ENCODE measurements around the gene VNN1. TPM values are rescaled to one million over a fixed set of nuclear protein-coding genes. Genes with fewer than 3 reads are reported as not detected.

Gene VNN1
- total and polyA plus RNA-seq, 4 experiments from 2014 or later, result 0.11 TPM; not detected in 3

GRCh38 chr6:132725947-132726607, 12.2 kb upstream of the VNN1 start:
- DNase-seq, result no peak
- Mint-ChIP-seq H3K36me3 (no peaks in the 10 kb centered on the region), H3K4me3 (peak overlapping the region in 1 of 8 donors; percentile 9), H3K9me3 (no peaks in the 10 kb centered on the region), H3K27ac (no peak overlapping the region), H3K4me1 (peaks cover 4 to 12% (median 7%) of the 10 kb centered on the region in 4 donors), H3K27me3 (peaks cover 0 to 1% of the 10 kb centered on the region in 2 donors)
- Histone ChIP-seq H3K27ac (ENCODE audit: low read depth, low read length) (no peak overlapping the region), H3K36me3 (ENCODE audit: insufficient read depth, low read length) (no peaks in the 10 kb centered on the region), H3K27me3 (ENCODE audit: insufficient read depth, low read length) (no peaks in the 10 kb centered on the region), H3K9me3 (ENCODE audit: control insufficient read depth in 1 of 2, low read length in 2 of 2) (no peaks in the 10 kb centered on the region), H3K4me1 (ENCODE audit: insufficient read depth, low read length) (no peaks in the 10 kb centered on the region), H3K4me3 (ENCODE audit: low read length in 2 of 2) (no peak overlapping the region)
- POLR2A ChIA-PET (ENCODE audit: partially characterized antibody), result no interaction called here
- intact Hi-C loops (cut with micrococcal nuclease), result no loop called here
- CTCF ChIA-PET (ENCODE audit: partially characterized antibody), result no interaction called here

- Mint-ChIP-seq H3K27me3 (peaks cover 0 to 1% of the 10 kb centered on the region in 2 donors), H3K4me1 (peaks cover 4 to 12% (median 7%) of the 10 kb centered on the region in 4 donors), H3K4me3 (no peak overlapping the region), H3K27ac (no peak overlapping the region), H3K36me3 (no peaks in the 10 kb centered on the region), H3K9me3 (no peaks in the 10 kb centered on the region)
- Histone ChIP-seq H3K9me3 (ENCODE audit: control insufficient read depth in 1 of 2, low read length in 2 of 2) (no peaks in the 10 kb centered on the region), H3K27me3 (ENCODE audit: insufficient read depth, low read length) (no peaks in the 10 kb centered on the region), H3K4me1 (ENCODE audit: insufficient read depth, low read length) (no peaks in the 10 kb centered on the region), H3K27ac (ENCODE audit: low read depth, low read length) (no peak overlapping the region), H3K4me3 (ENCODE audit: low read length in 2 of 2) (no peak overlapping the region), H3K36me3 (ENCODE audit: insufficient read depth, low read length) (no peaks in the 10 kb centered on the region)
- CTCF ChIA-PET (ENCODE audit: partially characterized antibody), result no interaction called here
- POLR2A ChIA-PET (ENCODE audit: partially characterized antibody), result no interaction called here
- intact Hi-C loops (cut with micrococcal nuclease), result no loop called here
- no peak for DNase-seq
Measured at GRCh38 chr6:132725471-132725870, 11.6 kb upstream of the VNN1 start.

GRCh38 chr6:132719736-132720448, 6.0 kb upstream of the VNN1 start:
- Histone ChIP-seq H3K27ac (ENCODE audit: low read depth, low read length) (no peak overlapping the region), H3K4me3 (ENCODE audit: low read length in 2 of 2) (no peak overlapping the region), H3K4me1 (ENCODE audit: insufficient read depth, low read length) (no peaks in the 10 kb centered on the region), H3K36me3 (ENCODE audit: insufficient read depth, low read length) (no peaks in the 10 kb centered on the region), H3K9me3 (ENCODE audit: control insufficient read depth in 1 of 2, low read length in 2 of 2) (no peaks in the 10 kb centered on the region), H3K27me3 (ENCODE audit: insufficient read depth, low read length) (no peaks in the 10 kb centered on the region)
- H3K9me3 Mint-ChIP-seq, result no peaks in the 10 kb centered on the region
- H3K27ac Mint-ChIP-seq, result no peak overlapping the region
- H3K36me3 Mint-ChIP-seq, result no peaks in the 10 kb centered on the region
- no peaks in the 10 kb centered on the region for H3K4me1 Mint-ChIP-seq
- H3K27me3 Mint-ChIP-seq, result peaks cover 6% of the 10 kb centered on the region in 2 donors
- no peak for DNase-seq
- intact Hi-C loops (cut with micrococcal nuclease), result no loop called here
- ChIA-PET POLR2A (ENCODE audit: partially characterized antibody) (no interaction called here), CTCF (ENCODE audit: partially characterized antibody) (no interaction called here)
- H3K4me3 Mint-ChIP-seq, result no peak overlapping the region

GRCh38 chr6:132715881-132716637, 2.2 kb upstream of the VNN1 start:
- Mint-ChIP-seq H3K36me3 (no peaks in the 10 kb centered on the region), H3K9me3 (no peaks in the 10 kb centered on the region), H3K27me3 (peaks cover 7 to 9% of the 10 kb centered on the region in 2 donors), H3K27ac (no peak overlapping the region), H3K4me3 (no peak overlapping the region), H3K4me1 (no peaks in the 10 kb centered on the region)
- ChIA-PET CTCF (ENCODE audit: partially characterized antibody) (no interaction called here), POLR2A (ENCODE audit: partially characterized antibody) (no interaction called here)
- Histone ChIP-seq H3K4me1 (ENCODE audit: insufficient read depth, low read length) (no peaks in the 10 kb centered on the region), H3K9me3 (ENCODE audit: control insufficient read depth in 1 of 2, low read length in 2 of 2) (no peaks in the 10 kb centered on the region), H3K36me3 (ENCODE audit: insufficient read depth, low read length) (no peaks in the 10 kb centered on the region), H3K27ac (ENCODE audit: low read depth, low read length) (no peak overlapping the region), H3K27me3 (ENCODE audit: insufficient read depth, low read length) (no peaks in the 10 kb centered on the region), H3K4me3 (ENCODE audit: low read length in 2 of 2) (no peak overlapping the region)
- intact Hi-C loops (cut with micrococcal nuclease), result no loop called here
- no peak for DNase-seq

- no peak overlapping the region for H3K27ac ChIP-seq (ENCODE audit: low read depth, low read length)
- no peak overlapping the region for H3K4me3 Mint-ChIP-seq
- no peaks in the 10 kb centered on the region for H3K9me3 Mint-ChIP-seq
- no peaks in the 10 kb centered on the region for H3K9me3 ChIP-seq (ENCODE audit: control insufficient read depth in 1 of 2, low read length in 2 of 2)
- peaks cover 7 to 14% of the 10 kb centered on the region in 2 donors for H3K27me3 Mint-ChIP-seq
- intact Hi-C loops (cut with micrococcal nuclease), result no loop called here
- no peak for DNase-seq
- ChIA-PET POLR2A (ENCODE audit: partially characterized antibody) (no interaction called here), CTCF (ENCODE audit: partially characterized antibody) (no interaction called here)
- no peak overlapping the region for H3K4me3 ChIP-seq (ENCODE audit: low read length in 2 of 2)
- no peaks in the 10 kb centered on the region for H3K27me3 ChIP-seq (ENCODE audit: insufficient read depth, low read length)
- no peak overlapping the region for H3K27ac Mint-ChIP-seq
- no peaks in the 10 kb centered on the region for H3K36me3 ChIP-seq (ENCODE audit: insufficient read depth, low read length)
- no peaks in the 10 kb centered on the region for H3K36me3 Mint-ChIP-seq
- H3K4me1 Mint-ChIP-seq, result no peaks in the 10 kb centered on the region
- H3K4me1 ChIP-seq (ENCODE audit: insufficient read depth, low read length), result no peaks in the 10 kb centered on the region
Measured at GRCh38 chr6:132715204-132715603, 1.3 kb upstream of the VNN1 start.

GRCh38 chr6:132714160-132714559, 305 bp upstream of the VNN1 start:
- ChIA-PET POLR2A (ENCODE audit: partially characterized antibody) (no interaction called here), CTCF (ENCODE audit: partially characterized antibody) (no interaction called here)
- no peak overlapping the region for H3K4me3 Mint-ChIP-seq
- no peaks in the 10 kb centered on the region for H3K9me3 Mint-ChIP-seq
- H3K36me3 ChIP-seq (ENCODE audit: insufficient read depth, low read length), result no peaks in the 10 kb centered on the region
- H3K27ac Mint-ChIP-seq, result no peak overlapping the region
- no peaks in the 10 kb centered on the region for H3K36me3 Mint-ChIP-seq
- H3K27ac ChIP-seq (ENCODE audit: low read depth, low read length), result no peak overlapping the region
- no peak overlapping the region for H3K4me3 ChIP-seq (ENCODE audit: low read length in 2 of 2)
- H3K27me3 ChIP-seq (ENCODE audit: insufficient read depth, low read length), result no peaks in the 10 kb centered on the region
- H3K9me3 ChIP-seq (ENCODE audit: control insufficient read depth in 1 of 2, low read length in 2 of 2), result no peaks in the 10 kb centered on the region
- intact Hi-C loops (cut with micrococcal nuclease), result no loop called here
- H3K4me1 ChIP-seq (ENCODE audit: insufficient read depth, low read length), result no peaks in the 10 kb centered on the region
- peaks cover 6 to 14% of the 10 kb centered on the region in 2 donors for H3K27me3 Mint-ChIP-seq
- DNase-seq, result no peak
- no peaks in the 10 kb centered on the region for H3K4me1 Mint-ChIP-seq

GRCh38 chr6:132712366-132712765, 1.5 kb downstream of the VNN1 start:
- H3K27ac Mint-ChIP-seq, result no peak overlapping the region
- Histone ChIP-seq H3K27me3 (ENCODE audit: insufficient read depth, low read length) (no peaks in the 10 kb centered on the region), H3K4me1 (ENCODE audit: insufficient read depth, low read length) (no peaks in the 10 kb centered on the region), H3K4me3 (ENCODE audit: low read length in 2 of 2) (no peak overlapping the region), H3K9me3 (ENCODE audit: control insufficient read depth in 1 of 2, low read length in 2 of 2) (no peaks in the 10 kb centered on the region), H3K27ac (ENCODE audit: low read depth, low read length) (no peak overlapping the region), H3K36me3 (ENCODE audit: insufficient read depth, low read length) (no peaks in the 10 kb centered on the region)
- peaks cover 9 to 20% of the 10 kb centered on the region in 2 donors for H3K27me3 Mint-ChIP-seq
- no peaks in the 10 kb centered on the region for H3K4me1 Mint-ChIP-seq
- H3K9me3 Mint-ChIP-seq, result no peaks in the 10 kb centered on the region
- H3K4me3 Mint-ChIP-seq, result no peak overlapping the region
- no peaks in the 10 kb centered on the region for H3K36me3 Mint-ChIP-seq
- ChIA-PET CTCF (ENCODE audit: partially characterized antibody) (no interaction called here), POLR2A (ENCODE audit: partially characterized antibody) (no interaction called here)
- intact Hi-C loops (cut with micrococcal nuclease), result no loop called here
- DNase-seq, result no peak

All from CD4-positive, alpha-beta memory T cell (primary cell).